HUES6 (cell line): ENCODE data around the gene BCAR3.

ENCODE experiments used
- H3K27ac ChIP-seq: 2 replicates; pipeline ENCODE4 v1.7.0; 2013; ENCODE audit warnings: low read depth, mild to moderate bottlenecking, low read length, inconsistent platforms
- H3K27me3 ChIP-seq: 2 replicates; pipeline ENCODE4 v1.6.1; 2013; ENCODE audit warnings: low read length; ENCODE audit not compliant: control insufficient read depth, insufficient read depth
- H3K36me3 ChIP-seq: 2 replicates; pipeline ENCODE4 v1.6.1; 2013; ENCODE audit warnings: low read length; ENCODE audit not compliant: control insufficient read depth, insufficient read depth
- H3K4me1 ChIP-seq: 2 replicates; pipeline ENCODE4 v1.6.1; 2013; ENCODE audit warnings: low read length; ENCODE audit not compliant: control insufficient read depth, insufficient read depth
- H3K4me3 ChIP-seq: 2 replicates; pipeline ENCODE4 v1.5.1; 2013; ENCODE audit warnings: low read depth, low read length
- H3K9ac ChIP-seq: one replicate; pipeline ENCODE4 v1.6.1; 2013; ENCODE audit warnings: mild to moderate bottlenecking, low read length
- H3K9me3 ChIP-seq: 2 replicates; pipeline ENCODE4 v1.6.1; 2013; ENCODE audit warnings: low read depth, low read length; ENCODE audit not compliant: control insufficient read depth, insufficient read depth

Gene BCAR3

GRCh38 chr1:93686504-93687250 lies 5.0 kb upstream of the BCAR3 start:
- H3K9me3 ChIP-seq, result no peaks in the 10 kb centered on the region
- peaks cover 9% of the 10 kb centered on the region; the same call in 1 of the 2 replicates for H3K27me3 ChIP-seq
- peaks cover 32% of the 10 kb centered on the region for H3K4me1 ChIP-seq
- no peaks in the 10 kb centered on the region for H3K36me3 ChIP-seq
- no peak overlapping the region for H3K27ac ChIP-seq
- H3K9ac ChIP-seq, result no peak overlapping the region
- no peak overlapping the region for H3K4me3 ChIP-seq

DNA sequence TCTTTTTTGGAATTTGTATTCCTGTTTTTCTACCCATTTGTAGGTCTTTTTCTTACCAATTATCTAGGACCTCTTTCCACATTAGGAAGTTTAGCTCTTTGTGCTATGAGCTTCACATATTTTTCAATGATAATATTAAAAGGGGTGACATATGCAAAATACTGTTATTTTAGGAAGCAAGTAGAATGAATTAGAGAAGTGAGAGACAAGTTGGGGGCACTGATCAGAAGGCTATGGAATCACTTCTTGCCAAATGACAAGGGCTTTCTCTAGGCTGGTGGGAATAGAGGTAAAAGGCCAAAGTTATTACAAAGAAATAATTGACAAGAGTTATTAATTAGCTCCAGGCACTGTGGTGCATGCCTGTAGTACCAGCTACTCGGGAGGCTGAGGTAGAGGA lies 4.3 kb upstream of the BCAR3 start:
- Histone ChIP-seq H3K27me3 (peaks cover 9% of the 10 kb centered on the region; the same call in 1 of the 2 replicates), H3K4me3 (no peak overlapping the region), H3K27ac (no peak overlapping the region), H3K9ac (no peak overlapping the region), H3K9me3 (no peaks in the 10 kb centered on the region), H3K4me1 (peaks cover 24% of the 10 kb centered on the region), H3K36me3 (no peaks in the 10 kb centered on the region)

GRCh38 chr1:93683234-93683633 lies 1.6 kb upstream of the BCAR3 start:
- Histone ChIP-seq H3K9ac (no peak overlapping the region), H3K9me3 (no peaks in the 10 kb centered on the region), H3K36me3 (no peaks in the 10 kb centered on the region), H3K4me3 (no peak overlapping the region), H3K4me1 (peaks cover 28% of the 10 kb centered on the region), H3K27me3 (peaks cover 9% of the 10 kb centered on the region; the same call in 1 of the 2 replicates), H3K27ac (no peak overlapping the region)

DNA sequence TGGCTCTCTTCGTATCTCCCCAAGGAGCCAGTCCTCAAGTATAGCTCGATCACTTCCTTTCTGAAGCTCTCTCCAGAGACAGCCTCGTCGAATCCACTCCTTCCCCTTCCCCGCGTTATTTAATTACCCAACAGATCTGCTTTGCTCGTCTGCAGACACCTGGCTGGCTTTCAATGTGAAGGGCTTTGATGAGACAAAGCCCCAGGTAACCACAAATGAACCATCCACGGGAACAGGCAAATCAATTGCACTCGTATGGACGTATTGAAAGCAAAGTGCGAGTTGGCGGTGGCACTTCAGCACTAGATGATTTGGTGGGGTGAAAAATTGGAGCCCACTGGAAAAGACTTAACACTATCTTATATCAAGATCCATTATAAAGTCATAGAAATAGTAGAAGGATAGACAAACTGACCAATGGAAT lies 364 bp upstream of the BCAR3 start:
- Histone ChIP-seq H3K4me3 (peak overlapping the region; percentile 69), H3K27ac (peak overlapping the region; percentile 47; the same call in 1 of the 2 replicates), H3K36me3 (peaks cover 4% of the 10 kb centered on the region; the same call in 1 of the 2 replicates), H3K9ac (peak overlapping the region; percentile 68), H3K9me3 (no peaks in the 10 kb centered on the region), H3K4me1 (peaks cover 37% of the 10 kb centered on the region), H3K27me3 (peaks cover 9% of the 10 kb centered on the region; the same call in 1 of the 2 replicates)

DNA sequence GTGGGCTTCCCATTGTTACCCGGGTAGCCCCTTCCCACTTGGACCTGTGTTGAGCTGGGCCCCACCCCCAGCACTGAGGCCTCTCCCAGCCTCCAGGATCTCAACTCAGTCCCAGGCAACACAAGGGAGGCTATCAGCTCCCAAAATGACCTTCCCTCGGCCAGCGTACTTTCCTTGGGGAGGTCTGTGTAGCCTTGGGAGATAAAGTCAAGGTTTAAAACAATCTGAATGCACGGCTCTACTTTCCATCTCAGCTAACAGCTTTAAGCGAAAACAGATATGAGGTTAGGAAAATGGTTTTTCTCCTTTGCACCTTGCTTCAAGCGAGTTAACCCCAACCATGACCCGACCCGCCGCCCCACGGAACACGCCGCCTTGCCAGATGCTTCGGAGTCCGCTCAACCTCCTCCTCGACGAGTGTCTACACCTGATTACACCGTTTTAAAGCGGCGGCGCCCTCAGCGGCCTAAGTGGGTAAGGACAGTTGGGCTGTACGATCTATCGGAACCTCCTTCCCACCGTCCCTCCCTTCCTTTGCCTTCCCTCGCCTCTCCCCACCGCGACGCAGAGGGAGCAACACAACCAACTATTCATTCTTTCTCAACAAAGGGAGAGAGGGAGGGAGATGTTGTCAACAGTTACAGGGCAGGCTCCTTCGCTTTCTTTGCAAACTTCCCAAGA lies 1.1 kb downstream of the BCAR3 start:
- H3K9ac ChIP-seq, result peak overlapping the region; percentile 68
- H3K36me3 ChIP-seq, result peaks cover 9% of the 10 kb centered on the region; the same call in 1 of the 2 replicates
- H3K4me3 ChIP-seq, result peak overlapping the region; percentile 69
- H3K27ac ChIP-seq, result peak overlapping the region; percentile 84; the same call in 1 of the 2 replicates
- H3K27me3 ChIP-seq, result peaks cover 9% of the 10 kb centered on the region; the same call in 1 of the 2 replicates
- H3K9me3 ChIP-seq, result no peaks in the 10 kb centered on the region
- peaks cover 46% of the 10 kb centered on the region for H3K4me1 ChIP-seq

- Histone ChIP-seq H3K36me3 (peaks cover 9% of the 10 kb centered on the region; the same call in 1 of the 2 replicates), H3K27ac (no peak overlapping the region), H3K27me3 (peaks cover 9% of the 10 kb centered on the region; the same call in 1 of the 2 replicates), H3K4me3 (peak overlapping the region; percentile 69), H3K4me1 (peaks cover 46% of the 10 kb centered on the region), H3K9ac (peak overlapping the region; percentile 68), H3K9me3 (no peaks in the 10 kb centered on the region)
These were observed 1.6 kb downstream of the BCAR3 start for GRCh38 chr1:93680076-93680419.

- no peaks in the 10 kb centered on the region for H3K9me3 ChIP-seq
- peak overlapping the region; percentile 31 for H3K9ac ChIP-seq
- no peak overlapping the region; the same call in 1 of the 2 replicates for H3K27ac ChIP-seq
- H3K4me3 ChIP-seq, result peak overlapping the region; percentile 69; the same call in 1 of the 2 replicates
- peaks cover 9% of the 10 kb centered on the region; the same call in 1 of the 2 replicates for H3K27me3 ChIP-seq
- H3K36me3 ChIP-seq, result peaks cover 14% of the 10 kb centered on the region
- peaks cover 46% of the 10 kb centered on the region for H3K4me1 ChIP-seq
These were observed 2.1 kb downstream of the BCAR3 start for GRCh38 chr1:93679546-93679945.

DNA sequence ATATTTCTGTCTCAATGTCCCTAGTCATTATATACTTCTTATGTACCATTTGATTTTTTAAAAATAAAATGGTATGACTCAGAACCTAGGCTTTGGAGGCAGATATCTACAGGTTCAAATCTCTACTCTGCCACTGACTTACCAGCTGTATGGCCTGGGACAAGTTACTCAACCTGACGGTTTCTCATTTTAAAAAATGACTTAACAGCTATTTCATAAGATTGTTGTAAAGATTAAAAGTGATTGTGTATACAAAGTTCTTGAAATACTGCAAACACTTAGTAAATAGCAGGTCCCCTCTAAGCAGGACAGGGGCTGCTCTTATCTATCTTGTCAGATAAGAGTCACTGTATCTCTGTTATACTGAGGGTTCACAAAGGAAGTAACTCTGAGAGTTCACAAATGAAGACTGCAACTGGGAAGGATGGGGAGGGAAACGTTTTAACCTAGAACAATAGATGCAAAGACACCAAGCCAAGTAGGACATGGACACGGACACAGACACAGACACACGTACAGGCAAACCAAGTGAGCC lies 2.6 kb downstream of the BCAR3 start:
- H3K4me3 ChIP-seq, result peak overlapping the region; percentile 69; the same call in 1 of the 2 replicates

DNA sequence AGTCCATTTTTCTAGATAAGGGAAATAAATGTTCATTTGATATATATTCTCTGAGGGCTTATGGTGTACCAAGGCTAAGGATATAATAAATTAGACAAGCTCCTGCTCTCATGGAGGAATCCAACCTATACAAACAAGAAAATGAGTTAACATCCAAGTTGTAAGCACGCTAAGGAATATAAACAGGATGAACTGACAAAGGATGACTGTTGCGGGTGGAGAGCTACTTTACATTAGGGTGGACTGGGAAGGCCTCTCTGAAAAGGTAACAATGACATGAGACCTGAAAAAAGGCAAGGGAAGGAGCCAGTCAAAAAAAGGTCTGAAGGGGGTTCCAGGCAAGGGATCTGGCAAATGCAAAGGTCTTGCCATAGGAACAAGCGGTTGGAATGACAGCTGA lies 3.1 kb downstream of the BCAR3 start:
- H3K9ac ChIP-seq, result no peak overlapping the region
- H3K9me3 ChIP-seq, result no peaks in the 10 kb centered on the region
- no peak overlapping the region for H3K27ac ChIP-seq
- H3K4me1 ChIP-seq, result peaks cover 46% of the 10 kb centered on the region
- peaks cover 9% of the 10 kb centered on the region; the same call in 1 of the 2 replicates for H3K27me3 ChIP-seq
- H3K36me3 ChIP-seq, result peaks cover 21% of the 10 kb centered on the region
- peak overlapping the region; percentile 69; the same call in 1 of the 2 replicates for H3K4me3 ChIP-seq

More for the DNA sequence above, 2.6 kb downstream of the BCAR3 start:
- Histone ChIP-seq H3K27me3 (peaks cover 9% of the 10 kb centered on the region; the same call in 1 of the 2 replicates), H3K9ac (peak overlapping the region; percentile 31), H3K27ac (no peak overlapping the region; the same call in 1 of the 2 replicates), H3K4me1 (peaks cover 46% of the 10 kb centered on the region), H3K9me3 (no peaks in the 10 kb centered on the region), H3K36me3 (peaks cover 18% of the 10 kb centered on the region)

GRCh38 chr1:93677729-93678128 lies 3.9 kb downstream of the BCAR3 start:
- H3K36me3 ChIP-seq, result peaks cover 29% of the 10 kb centered on the region
- no peaks in the 10 kb centered on the region for H3K9me3 ChIP-seq
- H3K4me3 ChIP-seq, result no peak overlapping the region
- peaks cover 46% of the 10 kb centered on the region for H3K4me1 ChIP-seq
- peaks cover 5% of the 10 kb centered on the region; the same call in 1 of the 2 replicates for H3K27me3 ChIP-seq
- no peak overlapping the region for H3K27ac ChIP-seq
- H3K9ac ChIP-seq, result no peak overlapping the region
